Right renal cortex interstitium (tissue), 3 donors: ENCODE results near the gene GP5. TPM values are rescaled to one million over a fixed set of nuclear protein-coding genes. Genes with fewer than 3 reads are reported as not detected.

ENCODE experiments used
- DNase-seq, 3 donors: peaks; one replicate each; pipeline ENCODE4 v3.0.0-alpha.2; 2013; ENCODE audit warnings: low read depth in 3 of 3, low spot score in 2 of 3
- polyA plus RNA-seq, 3 donors: library from polyadenylated mRNA; unstranded; fragments of 120-200 nt; gene quantifications; one replicate each; pipeline ENCODE4 v1.2.1, GENCODE V29; 2013; ENCODE audit not compliant: insufficient read length in 3 of 3

The GP5 gene, protein sequence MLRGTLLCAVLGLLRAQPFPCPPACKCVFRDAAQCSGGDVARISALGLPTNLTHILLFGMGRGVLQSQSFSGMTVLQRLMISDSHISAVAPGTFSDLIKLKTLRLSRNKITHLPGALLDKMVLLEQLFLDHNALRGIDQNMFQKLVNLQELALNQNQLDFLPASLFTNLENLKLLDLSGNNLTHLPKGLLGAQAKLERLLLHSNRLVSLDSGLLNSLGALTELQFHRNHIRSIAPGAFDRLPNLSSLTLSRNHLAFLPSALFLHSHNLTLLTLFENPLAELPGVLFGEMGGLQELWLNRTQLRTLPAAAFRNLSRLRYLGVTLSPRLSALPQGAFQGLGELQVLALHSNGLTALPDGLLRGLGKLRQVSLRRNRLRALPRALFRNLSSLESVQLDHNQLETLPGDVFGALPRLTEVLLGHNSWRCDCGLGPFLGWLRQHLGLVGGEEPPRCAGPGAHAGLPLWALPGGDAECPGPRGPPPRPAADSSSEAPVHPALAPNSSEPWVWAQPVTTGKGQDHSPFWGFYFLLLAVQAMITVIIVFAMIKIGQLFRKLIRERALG
- under 1 TPM; 0.47 to 0.85 (median 0.72) TPM for polyA plus RNA-seq

DNA sequence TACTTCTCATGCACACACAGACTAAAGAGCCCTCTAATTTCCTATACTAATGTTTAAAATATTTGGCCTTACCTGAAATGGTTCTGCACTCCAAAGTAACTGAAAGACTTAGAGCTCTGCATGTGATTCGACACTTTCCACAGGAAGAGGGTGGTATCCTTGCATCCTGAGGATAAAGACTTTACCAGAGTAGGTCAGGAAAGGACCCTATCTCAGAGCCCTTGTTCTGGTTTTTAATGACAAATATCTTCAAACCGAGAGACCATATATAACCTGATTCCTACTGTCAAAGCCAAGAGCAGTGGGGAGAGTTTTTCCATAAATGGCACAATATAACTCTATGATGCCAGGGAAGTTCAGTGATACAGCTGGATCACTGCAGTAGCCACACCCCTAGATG, at the start of gene GP5:
GP5 (minus strand) TSS at position 101 of the 400 bp plus-strand sequence. CDS start 984 bp downstream, outside the sequence.
- no peak for DNase-seq

DNA sequence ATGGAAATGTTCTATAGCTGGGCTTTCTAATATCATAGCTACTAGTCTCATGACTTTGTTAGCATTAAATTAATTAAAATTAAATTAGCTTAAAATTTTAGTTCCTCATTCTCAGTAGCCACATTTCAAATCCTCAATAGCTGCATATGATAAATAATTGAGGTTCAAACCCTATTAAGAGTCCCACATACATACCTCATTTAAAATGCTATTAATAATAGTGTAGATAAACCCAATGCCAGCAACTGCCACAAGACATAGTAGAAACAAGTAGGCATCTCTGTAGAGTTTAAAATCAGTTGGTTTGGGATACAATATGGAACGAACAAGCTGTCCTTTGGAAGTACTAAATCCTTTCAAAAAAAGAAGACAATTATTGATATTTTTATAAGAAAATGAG, 48.6 kb upstream of the GP5 start:
- no peak for DNase-seq

DNA sequence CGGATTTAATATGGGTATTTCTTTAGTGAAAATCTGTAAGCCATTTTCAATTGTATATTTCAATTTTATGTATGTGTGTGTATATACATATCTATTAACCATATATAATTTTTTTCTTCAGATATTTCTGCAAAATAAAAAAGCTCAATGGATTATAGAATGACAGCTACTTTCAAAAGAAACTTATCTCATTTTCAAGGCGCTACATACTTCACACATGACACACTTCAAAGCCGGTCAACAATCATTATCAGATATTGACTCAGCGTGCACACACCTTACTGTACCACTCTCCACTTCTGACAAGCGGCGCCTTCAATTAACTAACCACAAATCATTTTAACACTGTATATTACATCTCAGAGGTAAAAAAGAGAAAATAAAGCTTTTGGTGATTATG, 48.1 kb upstream of the GP5 start:
- no peak for DNase-seq

DNA sequence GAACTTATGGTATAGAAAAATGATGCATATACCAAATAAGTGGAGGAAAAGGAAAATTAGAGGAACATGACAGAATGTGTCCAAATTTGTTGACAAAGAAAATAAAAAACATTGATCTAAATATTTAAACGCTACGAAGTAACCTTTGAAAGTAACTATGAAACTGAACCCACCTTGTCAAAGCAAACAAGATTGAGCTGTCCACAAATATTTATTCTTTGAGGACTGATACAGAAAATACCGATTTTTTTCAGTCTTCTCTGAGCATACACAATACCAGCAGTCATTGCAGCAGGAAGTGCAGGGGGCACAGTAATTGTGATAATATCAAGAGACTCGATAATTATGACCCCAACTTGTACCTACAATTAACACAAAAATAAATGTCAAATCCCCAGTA, 47.7 kb upstream of the GP5 start:
- no peak for DNase-seq

DNA sequence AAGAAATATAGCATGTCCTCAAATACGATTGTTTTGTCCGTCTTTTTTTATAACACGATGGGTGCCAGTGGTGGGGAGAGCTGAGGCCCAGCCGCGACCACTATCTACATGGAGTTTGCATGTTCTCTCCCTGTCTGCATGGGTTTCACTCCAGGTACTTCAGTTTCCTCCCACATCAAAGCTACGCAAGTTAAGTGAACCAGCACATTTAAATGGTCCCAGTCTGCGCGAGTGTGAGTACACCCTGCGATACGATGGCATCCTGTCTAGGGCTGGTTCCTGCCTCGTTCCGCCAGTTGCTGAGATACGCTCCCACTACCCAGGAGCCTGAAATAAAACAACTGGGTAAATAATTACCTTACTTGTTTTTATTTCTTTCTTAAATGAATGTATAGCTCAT, 47.1 kb upstream of the GP5 start:
- DNase-seq, result no peak

DNA sequence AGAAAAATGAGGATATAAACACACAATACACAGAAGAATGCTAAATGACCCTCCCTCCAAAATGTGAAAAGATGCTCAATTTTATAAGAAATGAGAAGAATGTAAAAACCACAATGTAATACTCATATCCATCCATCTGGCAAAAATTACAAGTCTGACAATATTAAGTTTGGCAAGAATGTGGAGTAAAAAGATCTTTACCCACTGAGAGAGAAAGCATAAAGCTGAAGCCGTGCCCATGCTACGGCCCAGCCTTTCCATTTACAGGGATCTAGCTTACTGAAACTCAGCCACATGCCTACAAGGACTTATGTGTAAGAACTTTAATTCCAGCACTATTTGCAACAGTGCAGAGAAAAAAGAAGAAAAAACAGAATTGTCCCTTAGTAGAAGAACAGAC, 44.8 kb upstream of the GP5 start:
- DNase-seq, result no peak

DNA sequence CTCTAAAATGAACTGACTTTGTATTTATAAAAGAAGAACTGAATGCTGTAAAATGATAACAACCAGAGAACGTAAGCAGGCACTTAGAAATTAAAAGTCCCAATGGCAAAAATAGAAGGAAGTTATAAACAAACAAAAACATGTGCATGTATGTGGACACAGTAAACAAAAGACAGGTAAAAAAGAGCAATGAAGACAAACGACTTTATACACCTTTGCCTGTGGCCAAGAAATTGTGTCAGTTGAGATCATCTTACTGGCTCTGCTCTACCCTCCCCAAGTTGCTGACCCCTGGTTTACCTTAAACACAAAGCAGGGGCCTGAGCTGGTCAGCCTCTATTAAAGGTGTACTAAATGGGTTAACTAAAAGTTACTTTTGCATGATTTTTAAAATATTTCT, 41.7 kb upstream of the GP5 start:
- DNase-seq, result no peak

DNA sequence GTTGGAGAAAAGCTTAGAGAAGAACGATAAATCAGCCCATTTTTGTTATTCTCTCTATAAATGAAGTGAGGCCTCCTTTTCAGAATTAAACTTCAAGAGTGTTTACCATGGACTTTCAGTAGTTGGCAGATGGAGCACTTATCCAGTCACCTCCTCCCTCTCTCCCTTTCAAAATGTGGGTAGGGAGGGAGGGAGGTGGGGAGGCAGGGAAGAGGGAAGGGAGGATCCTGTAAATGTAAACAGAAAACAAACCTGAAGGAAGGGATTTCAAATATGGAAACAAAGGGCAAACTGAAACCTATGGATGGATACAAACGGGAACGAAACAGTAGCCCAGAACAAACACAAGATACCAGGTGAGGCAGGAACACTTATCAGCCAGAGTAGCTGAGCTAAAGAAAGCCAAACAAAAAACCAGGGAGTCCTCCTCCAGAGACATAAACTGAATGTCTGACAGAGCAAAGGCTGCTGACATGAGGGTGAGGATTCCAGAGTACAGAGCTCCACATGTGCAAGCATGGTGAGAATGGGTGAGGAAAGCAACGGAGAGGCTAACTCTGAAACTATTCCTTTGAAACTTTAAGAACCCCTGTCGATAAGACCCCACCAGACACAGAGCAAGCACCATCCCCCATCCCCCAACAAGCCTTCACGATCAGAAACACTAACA, 41.0 kb upstream of the GP5 start:
- no peak for DNase-seq

DNA sequence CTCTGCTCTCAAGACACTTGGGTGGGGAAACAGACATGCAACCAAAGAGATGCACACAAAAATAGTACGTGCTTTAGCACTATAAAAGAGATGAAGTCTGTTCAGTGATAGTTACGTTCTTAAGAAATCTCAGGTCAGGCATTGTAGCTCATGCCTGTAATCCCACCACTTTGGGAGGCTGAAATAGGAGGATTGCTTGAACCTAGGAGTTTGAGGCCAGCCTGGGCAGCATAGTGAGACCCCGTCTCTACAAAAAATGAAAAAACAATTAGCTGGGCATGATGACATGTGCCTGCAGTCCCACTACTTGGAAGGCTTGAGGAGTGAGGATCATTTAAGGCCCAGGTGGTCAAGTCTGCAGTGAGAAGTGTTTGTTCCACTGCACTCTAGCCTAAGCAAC, 35.4 kb upstream of the GP5 start:
- no peak for DNase-seq

DNA sequence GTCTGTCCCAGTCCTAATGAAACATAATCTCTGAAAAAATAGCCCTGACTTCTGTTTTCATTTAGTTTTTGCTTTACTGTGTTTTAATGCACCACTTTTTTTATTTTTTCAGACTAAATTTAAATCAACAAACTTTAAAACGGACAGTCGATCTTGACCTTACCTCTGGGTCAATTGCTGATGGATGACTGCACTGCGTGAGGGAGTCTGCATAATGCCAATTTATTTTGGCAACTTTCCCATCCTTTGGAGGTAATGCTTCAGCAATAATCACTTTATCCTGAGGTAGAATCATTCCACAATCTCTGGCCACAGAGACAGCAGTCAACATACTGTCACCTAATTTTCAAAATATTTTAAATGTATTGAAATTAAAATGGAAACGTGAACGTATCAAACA, 32.5 kb upstream of the GP5 start:
- DNase-seq, result no peak

DNA sequence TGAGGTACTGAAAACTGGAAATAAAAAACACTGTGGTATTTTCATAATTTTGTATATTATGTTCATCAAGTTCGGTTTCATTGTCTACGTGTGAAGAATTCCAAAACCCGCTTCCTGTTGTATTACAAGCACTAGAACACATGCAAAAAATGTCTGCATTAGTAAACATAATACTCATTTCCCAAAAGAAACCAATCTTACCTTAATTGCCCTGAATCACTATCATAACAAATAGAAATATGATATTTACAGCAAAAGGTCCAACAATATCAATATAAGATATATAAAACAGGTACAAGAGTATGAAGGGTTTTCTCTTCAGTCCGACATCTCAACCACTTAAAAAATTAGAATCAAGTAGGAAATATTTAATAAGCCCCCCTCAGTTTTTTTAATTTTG, 26.3 kb upstream of the GP5 start:
- no peak for DNase-seq

DNA sequence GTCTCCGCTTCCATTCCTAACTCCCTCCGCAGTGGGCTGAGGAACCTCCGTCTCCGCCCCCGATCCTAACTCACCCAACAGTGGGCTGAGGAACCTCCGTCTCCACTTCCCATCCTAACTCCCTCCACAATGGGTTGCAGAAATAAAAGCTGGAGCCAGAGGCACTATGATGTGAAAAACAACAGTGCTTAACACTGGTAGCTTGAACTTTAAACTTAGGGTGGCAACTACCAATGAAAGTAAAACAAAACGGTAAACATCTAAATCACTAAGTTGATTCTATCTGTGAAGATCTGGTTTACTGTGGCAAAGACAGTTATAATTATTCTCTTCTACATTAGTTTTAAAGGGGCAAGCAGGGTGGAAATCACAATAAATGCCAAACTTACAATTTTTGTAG, 25.9 kb upstream of the GP5 start:
- no peak for DNase-seq

DNA sequence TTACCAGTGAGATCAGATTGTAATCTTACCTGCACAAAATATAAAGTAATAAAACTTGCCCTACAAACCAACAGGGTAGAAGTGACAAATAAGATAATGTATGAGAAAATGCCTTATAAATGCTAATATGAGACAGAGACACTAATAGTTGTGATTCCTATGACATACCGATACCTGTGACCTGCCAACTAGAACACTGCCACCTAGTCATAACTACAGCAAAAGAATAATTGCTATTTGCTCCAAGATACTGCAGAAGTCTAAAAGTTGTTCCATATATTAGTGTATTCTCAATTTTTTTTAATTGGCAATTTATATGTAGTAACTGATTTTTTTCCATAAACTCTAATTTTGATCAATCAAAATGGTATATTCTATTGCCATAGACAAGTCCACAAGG, 25.3 kb upstream of the GP5 start:
- no peak for DNase-seq

DNA sequence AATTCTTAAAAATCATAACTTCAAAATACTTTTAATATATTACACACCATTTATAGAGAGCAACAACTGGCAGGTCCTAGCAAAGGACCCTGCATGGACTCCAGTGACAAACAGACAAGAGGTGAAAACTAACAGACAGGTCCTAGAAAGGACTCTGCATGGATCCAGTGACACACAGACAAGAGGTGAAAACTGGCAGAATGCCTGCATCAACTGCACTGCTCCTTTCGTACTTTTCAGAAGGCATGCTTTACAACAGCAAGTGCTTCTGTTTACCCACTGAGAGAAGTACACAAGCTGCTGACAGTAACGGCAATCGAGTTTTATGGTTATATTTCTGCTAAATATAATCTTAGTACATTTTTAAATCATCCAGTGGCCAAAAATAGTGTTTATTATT, 24.3 kb upstream of the GP5 start:
- no peak for DNase-seq

DNA sequence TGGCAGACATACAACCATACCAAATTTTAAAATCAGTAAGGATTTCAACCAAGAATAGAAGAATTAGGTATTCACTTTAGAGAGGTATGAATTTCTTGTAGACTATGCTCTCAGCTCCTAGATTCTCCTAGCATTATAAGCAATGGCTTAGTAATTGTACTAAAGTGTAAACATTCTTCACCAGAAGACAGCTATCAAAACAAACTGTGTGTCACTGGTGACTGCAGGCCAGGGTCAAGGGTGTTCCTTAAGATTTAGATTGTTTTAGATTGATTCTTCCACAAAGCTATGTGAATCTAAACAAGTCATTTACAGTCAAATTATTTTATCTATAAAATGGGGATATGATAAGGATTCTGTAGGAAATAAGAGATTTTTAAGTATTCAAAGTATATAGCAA, 23.1 kb upstream of the GP5 start:
- DNase-seq, result no peak

DNA sequence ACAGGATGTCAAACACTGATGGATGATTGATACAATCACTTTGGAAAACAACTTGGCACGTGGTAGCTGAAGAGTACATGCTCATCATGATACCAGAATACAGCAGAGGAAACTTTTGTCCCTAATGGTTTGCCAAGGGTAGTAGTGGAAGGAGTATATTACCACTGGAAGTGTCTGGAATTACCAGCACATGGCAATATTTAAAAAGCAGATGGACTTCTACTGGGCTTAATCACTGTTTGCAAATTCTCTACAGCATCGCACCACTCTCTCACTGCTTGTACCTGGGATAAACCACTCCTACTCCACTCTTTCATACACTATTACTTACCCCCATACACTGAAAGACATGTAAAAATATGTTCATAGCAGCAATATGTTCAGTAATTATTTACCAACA, 19.6 kb upstream of the GP5 start:
- no peak for DNase-seq

DNA sequence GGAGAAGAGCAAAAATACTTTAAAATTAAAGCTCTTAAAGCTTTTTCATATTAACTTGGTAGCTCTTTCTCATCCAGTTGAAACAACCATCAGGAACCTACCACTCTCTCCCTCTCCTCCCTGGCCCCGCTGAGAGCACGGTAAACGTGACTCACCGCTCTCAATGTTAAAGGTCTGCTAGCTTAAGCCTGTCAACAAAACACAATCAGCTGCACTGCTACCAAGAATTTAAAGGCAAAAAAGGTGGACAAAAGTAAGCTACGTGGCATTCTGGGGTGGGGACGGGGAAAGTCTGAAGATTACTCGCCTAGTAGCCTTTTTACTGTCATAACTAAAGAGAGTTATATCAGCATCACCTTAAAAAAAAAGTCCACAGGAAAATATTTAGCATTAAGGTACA, 8.4 kb upstream of the GP5 start:
- no peak for DNase-seq

DNA sequence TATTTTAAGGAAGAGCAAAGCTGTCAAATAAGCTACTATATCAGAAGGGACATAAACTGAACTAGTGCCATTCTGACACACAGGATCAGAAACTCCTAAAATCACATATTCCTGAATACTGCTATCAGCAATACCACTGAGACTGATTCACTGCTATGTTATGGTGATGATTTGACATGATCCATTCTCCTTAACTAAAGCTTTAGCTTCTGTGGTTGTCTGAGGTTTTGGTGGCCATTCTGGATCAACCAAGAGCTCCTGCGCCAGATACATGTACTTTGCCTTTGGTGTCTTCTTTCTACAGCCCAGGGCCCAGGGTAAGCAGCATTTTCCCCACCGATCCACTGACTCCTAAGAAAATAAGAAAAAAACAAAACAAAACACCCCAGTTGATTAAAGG, 6.7 kb upstream of the GP5 start:
- no peak for DNase-seq

DNA sequence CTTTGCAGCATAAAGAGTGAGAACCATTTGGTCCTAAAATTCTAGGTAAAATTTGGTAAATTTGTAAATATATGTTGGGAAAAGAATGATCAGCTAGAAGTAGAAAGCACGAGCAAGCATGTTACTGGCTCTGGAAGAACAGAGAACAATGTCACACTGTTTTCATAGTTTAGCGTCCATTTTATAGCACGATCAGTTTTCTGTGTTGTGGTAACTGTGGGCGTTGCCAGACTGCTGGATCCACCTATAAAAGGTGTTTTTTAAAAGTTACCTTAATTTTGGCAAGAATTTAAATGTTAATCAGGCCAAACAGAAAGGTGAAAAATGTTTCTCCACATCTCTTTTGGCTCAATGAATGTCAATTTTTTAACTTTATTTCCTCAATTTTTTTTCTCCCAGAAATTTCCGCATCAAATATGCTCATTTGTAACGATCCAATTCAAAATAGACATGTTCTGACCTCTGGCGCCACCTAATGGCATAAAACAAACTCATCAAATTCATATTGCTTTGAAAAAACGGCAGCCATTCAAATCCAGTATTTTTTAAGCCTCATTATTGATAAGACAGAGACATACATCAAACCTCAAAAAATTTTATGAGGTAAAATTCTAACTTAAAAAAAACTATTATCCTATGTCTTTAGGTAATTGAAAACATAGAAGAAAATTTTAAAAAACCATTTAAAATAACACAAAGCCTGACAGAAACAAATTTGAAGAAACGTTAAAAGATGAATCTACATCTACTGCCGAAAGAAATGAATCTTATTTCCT, 5.5 kb upstream of the GP5 start:
- DNase-seq, result no peak

DNA sequence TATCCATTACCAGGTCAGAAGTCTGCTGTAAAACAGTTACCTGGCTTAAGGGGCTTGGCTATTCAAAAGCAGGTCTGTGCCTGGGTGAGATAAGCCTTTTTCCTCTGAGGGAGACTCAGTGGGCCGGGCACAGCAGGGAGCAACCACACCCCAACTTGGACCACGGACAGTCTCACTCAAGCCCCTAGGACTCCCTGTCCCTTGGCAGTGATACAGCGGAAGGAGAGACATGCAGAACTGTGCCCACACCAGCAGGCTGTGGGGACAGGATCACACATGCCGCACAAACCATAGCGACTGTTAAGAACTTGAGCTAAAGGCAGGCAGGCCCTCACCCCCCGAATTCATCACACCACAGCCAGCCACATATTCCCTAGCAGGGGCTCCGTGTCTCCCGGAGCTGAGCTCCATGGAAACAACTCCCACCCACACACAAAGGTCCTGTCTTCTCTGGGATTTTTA, 2.8 kb upstream of the GP5 start:
- no peak for DNase-seq

DNA sequence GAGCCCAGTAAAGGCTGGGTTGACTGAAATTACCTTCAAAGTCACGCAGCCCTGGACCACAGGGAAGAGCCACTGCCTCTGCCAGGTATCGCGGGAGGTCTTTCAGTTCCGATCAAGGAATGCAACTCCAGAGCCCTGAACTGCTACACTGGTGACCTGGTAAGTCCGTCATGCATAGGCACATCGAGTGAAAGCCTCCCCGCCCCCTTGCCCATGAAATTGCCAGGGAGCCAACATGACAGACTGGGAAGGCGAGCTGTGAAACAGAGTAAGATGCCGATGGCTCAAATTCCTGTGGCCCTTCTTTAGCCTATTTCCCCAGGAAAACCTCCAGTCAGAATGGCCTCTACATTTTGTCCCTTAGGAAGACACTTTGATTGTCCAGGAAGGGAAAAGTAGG, 2.3 kb upstream of the GP5 start:
- DNase-seq, result no peak
